T-helper 1 cell (primary cell): ENCODE results near the gene ADGRG1.
"Not testable (repeated sequence)": the region's sequence is repeated elsewhere in the genome, so short reads cannot be mapped to it uniquely, and the experiment has no call there.

ENCODE experiments used
- DNase-seq, 5 donors: peaks; one replicate each; pipeline ENCODE4 v3.0.0-alpha.2; 2012 to 2020

ADGRG1 gene

DNA sequence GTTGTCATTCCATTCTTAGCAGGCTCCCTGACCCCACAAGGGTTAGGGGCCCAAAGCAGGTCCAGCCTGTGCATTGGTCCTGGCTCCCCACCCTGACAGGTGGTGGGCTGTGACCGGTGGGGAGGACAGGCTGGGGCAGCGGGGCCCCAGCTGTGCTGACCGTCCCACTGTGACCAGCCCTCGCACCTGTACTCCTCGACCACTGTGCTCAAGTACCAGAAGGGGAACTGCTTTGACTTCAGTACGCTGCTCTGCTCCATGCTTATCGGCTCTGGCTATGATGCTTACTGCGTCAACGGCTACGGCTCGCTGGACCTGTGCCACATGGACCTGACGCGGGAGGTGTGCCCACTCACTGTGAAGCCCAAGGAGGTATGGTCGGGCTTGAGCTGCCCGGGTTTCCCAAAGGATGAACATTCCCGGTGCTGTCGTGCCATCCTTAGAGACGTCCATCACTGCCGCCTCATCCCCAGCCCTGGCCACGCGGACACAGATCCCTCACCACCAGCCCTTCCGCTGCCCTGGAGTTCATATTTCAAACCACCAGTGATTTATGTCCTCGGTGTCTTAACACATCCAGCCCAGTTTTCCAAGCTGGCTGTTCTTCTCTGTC lies 73.4 kb downstream of the ADGRG1 start:
- no peak for DNase-seq

- DNase-seq, result no peak
Measured at GRCh38 chr16:57703416-57704010, 75.1 kb downstream of the ADGRG1 start.

- no peak for DNase-seq
Measured at GRCh38 chr16:57704011-57704904, 75.8 kb downstream of the ADGRG1 start.

GRCh38 chr16:57704905-57705852 lies 76.7 kb downstream of the ADGRG1 start:
- DNase-seq, result no peak

DNA sequence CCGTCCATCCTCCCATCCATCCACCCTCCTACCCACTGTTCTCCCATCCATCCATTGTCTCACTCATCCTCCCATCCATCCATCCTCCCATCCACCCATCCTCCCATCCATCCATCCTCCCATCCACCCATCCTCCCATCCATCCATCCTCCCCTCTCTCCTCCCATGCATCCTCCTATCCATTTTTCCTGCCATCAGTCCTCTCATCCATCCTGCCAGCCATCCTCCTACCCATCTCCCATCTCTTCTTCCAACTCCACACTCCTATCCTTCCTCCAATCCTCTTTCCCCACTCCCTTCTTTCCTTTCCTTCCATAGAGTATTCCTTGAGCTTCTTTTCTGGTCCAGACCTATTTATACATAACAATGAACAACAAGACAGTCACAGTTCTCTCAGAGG lies 78.3 kb downstream of the ADGRG1 start:
- no peak for DNase-seq

DNA sequence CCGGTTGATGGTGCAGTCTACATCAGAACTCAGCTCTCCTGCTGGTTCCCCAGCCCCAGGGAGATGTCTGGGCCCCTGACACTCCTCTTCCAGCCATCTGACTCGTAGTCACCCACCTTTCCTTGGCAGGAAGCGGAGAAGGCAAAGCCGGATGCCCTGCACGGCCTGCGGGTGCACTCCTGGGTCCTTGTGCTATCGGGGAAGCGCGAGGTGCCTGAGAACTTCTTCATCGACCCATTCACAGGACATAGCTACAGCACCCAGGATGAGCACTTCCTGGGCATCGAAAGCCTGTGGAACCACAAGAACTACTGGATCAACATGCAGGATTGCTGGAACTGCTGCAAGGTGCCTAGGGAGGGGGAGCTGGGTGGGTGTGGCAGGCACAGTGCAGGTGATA lies 78.9 kb downstream of the ADGRG1 start:
- DNase-seq, result no peak

GRCh38 chr16:57708168-57708567 lies 79.7 kb downstream of the ADGRG1 start:
- no peak for DNase-seq

DNA sequence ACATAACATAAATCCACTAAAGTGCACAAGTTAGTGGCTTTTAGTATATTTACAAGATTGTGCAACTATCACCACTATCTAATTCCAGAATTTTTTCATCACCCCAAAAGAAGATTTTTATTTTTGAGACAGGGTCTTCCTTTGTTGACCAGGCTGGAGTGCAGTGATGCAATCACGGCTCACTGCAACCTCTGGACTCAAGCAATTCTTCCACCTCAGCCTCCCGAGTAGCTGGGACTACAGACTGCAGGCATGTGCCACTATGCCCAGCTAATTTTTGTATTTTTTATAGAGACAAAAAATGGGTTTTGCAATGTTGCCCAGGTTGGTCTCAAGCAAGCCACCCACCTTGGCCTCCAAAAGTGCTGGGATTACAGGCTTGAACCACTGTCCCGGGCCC lies 81.2 kb downstream of the ADGRG1 start:
- no peak for DNase-seq

DNA sequence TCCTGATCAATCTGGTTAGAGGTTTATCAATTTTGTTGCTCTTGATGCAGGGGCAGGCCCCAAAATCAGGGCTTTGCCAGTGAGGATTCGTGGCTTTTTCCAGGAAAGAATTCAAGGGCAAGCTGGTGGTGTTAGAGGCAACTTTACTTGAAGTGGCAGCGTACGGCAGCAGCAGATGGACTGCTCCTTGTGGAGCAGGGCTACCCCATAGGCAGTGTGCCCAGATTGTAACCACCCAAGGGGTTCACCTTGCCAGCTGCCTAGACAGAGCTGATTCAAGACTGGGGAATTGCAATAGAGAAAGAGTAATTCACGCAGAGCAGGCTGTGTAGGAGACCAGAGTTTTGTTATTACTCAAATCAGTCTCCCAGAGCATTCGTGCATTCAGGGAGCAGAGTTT lies 82.9 kb downstream of the ADGRG1 start:
- DNase-seq, result no peak

DNA sequence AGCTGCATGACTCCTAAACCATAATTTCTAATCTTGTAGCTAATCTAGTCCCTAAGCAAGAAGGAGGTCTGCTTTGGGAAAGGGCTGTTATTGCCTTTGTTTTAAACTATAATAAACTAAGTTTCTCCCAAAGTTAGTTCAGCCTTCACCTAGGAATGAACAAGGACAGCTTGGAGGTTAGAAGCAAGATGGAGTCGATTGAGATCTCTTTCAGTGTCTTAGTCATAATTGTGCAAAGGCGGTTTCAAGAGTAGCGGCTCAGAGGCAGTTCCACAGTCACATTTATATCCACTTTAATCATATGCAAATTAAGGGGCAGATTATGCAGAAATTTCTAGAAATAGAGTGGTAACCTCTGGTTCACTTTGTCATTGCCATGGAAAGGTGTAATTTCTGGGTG lies 83.6 kb downstream of the ADGRG1 start:
- no peak for DNase-seq

- not testable (repeated sequence) for DNase-seq
Measured at GRCh38 chr16:57712569-57712968, 84.1 kb downstream of the ADGRG1 start.

GRCh38 chr16:57713596-57713995 lies 85.2 kb downstream of the ADGRG1 start:
- DNase-seq, result no peak

DNA sequence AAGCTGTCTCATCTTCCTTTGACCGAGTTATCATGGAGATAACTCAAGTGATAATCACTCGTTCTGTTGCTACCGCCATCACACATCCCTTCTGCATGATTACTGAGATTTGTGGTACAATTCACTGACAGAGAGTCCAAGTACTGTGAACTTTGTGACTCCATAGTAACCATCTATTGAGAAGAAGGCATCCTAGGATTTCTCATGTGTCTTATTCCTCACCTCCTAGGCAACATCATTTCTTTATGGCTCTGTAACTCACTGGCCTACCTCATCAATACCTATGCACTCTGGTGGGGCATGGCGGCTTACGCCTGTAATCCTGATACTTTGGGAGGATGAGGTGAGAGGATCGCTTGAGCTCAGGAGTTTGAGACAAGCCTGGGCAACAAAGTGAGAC lies 85.6 kb downstream of the ADGRG1 start:
- DNase-seq, result no peak
